HUES48 (cell line): ENCODE data around the gene MYO3B.

Experiments used
- H3K27ac ChIP-seq: one replicate; pipeline ENCODE4 v1.7.0; 2013; ENCODE audit warnings: low read depth, low read length, inconsistent platforms
- H3K27me3 ChIP-seq: 2 replicates; pipeline ENCODE4 v1.6.1; 2013; ENCODE audit warnings: mild to moderate bottlenecking, low read length; ENCODE audit not compliant: control insufficient read depth, insufficient read depth
- H3K36me3 ChIP-seq: 2 replicates; pipeline ENCODE4 v1.6.1; 2013; ENCODE audit warnings: low read length; ENCODE audit not compliant: control insufficient read depth, insufficient read depth
- H3K4me1 ChIP-seq: 2 replicates; pipeline ENCODE4 v1.6.1; 2013; ENCODE audit warnings: mild to moderate bottlenecking, low read length; ENCODE audit not compliant: control insufficient read depth, insufficient read depth
- H3K4me3 ChIP-seq: 2 replicates; pipeline ENCODE4 v1.5.1; 2013; ENCODE audit warnings: mild to moderate bottlenecking, low read depth, low read length
- H3K9ac ChIP-seq: 2 replicates; pipeline ENCODE4 v1.6.1; 2013; ENCODE audit warnings: mild to moderate bottlenecking, low read depth, low read length, moderate library complexity
- H3K9me3 ChIP-seq: 2 replicates; pipeline ENCODE4 v1.6.1; 2013; ENCODE audit warnings: low read length; ENCODE audit not compliant: control insufficient read depth, insufficient read depth

MYO3B gene

DNA sequence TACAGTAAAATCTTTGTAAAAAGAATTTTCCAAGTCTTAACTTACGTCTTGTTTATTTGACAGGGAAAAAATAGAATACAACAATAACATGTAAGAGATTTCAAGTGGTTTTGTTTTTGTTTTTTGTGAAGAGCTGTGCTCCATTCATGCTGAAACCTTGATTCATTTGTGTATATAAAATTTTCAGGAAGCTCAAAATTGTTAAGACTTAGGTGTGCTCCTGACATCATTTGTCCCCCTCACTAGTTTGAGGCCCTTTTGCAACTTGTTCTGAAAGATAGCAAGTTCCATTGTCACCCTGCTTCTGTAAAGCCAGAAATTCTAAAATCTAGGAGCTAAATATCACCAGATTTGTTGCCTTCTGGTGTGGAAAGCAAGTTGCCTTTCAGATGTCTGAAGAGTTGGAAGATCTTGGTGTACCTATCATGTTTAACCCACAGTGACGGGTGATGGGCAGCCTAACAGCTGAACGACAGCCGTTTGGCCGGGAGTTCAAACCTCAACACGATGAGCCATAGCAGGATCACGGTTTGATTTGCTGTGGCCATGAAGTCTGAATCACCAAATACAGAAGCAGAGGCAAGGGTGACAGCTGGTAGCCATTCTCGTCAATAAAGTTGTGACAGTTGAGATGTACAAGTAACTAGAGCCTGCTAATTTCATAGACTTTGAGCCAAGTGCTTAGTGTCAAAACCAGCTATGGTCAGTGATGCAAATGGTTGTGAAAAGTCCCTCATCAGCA lies 331.7 kb downstream of the MYO3B start:
- Histone ChIP-seq H3K27ac (no peak overlapping the region), H3K4me1 (peaks cover 18% of the 10 kb centered on the region), H3K27me3 (no peaks in the 10 kb centered on the region)

DNA sequence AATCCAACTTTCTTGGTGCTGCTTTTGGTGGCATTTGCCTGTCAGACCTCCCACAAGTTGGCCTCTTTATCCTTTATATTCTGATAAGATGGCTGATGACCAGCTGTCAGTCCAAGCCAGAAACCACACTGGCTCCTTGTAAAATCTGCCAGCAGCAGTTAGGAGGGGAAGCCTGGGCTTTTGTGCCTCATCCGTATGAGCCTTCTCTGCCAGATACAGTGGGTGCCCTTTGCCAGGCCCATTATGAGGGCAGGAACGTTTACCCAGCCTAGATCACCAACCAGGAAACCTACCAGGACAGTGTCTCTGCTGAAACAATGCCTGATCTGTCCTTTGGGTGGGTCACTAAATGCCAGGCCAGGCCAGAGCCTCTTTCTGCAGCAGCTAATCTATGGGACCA lies 334.3 kb downstream of the MYO3B start:
- Histone ChIP-seq H3K9me3 (no peaks in the 10 kb centered on the region), H3K27me3 (no peaks in the 10 kb centered on the region), H3K9ac (no peak overlapping the region), H3K4me3 (no peak overlapping the region), H3K36me3 (no peaks in the 10 kb centered on the region), H3K27ac (no peak overlapping the region), H3K4me1 (no peaks in the 10 kb centered on the region)

More for the DNA sequence above, 331.7 kb downstream of the MYO3B start:
- no peaks in the 10 kb centered on the region for H3K36me3 ChIP-seq
- H3K9ac ChIP-seq: no peak overlapping the region
- no peaks in the 10 kb centered on the region for H3K9me3 ChIP-seq
- no peak overlapping the region for H3K4me3 ChIP-seq

DNA sequence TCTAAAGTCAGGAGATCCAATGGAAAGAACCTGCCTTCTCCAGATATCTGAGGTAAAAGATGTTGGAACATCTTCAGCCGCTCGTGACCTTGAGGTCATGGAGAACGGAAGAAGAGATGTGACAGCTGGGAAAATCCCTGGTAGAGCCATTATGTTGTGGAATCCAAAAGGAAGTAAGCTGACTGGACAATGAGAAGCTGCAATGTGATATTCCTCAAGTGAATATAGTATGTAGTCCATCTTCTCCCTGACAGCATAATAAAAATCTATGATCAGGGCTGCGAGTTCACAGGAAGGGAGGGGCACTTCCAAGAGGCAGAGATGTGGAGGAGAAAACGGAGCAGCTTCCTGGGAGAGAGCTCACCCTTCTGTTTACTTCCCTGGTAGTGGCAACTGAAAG lies 336.2 kb downstream of the MYO3B start:
- Histone ChIP-seq H3K27me3 (no peaks in the 10 kb centered on the region), H3K36me3 (no peaks in the 10 kb centered on the region), H3K4me3 (no peak overlapping the region), H3K9me3 (no peaks in the 10 kb centered on the region), H3K4me1 (no peaks in the 10 kb centered on the region), H3K27ac (no peak overlapping the region), H3K9ac (no peak overlapping the region)

DNA sequence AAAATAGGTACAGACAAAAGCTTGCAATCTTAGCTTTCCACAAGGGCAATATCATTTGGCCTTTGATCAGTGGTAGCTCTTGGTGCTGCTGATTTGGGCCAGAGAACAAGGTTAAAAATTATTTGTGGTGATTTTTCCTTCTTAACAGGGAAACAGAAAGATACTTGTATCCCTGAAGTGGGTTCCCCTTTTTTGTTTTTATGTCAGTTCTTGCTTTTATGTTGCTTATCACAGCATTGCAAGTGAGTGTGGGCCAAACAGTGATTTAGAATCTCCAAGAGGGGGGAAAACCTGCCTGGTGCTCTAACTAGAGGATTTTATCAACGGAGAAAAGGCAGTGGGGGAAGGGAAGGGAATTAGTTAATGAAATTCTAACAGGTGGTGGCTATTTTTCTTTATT lies 339.6 kb downstream of the MYO3B start:
- no peak overlapping the region for H3K9ac ChIP-seq
- no peaks in the 10 kb centered on the region for H3K27me3 ChIP-seq
- no peaks in the 10 kb centered on the region for H3K36me3 ChIP-seq
- H3K4me1 ChIP-seq: no peaks in the 10 kb centered on the region
- no peak overlapping the region for H3K27ac ChIP-seq
- H3K4me3 ChIP-seq: no peak overlapping the region
- H3K9me3 ChIP-seq: no peaks in the 10 kb centered on the region

DNA sequence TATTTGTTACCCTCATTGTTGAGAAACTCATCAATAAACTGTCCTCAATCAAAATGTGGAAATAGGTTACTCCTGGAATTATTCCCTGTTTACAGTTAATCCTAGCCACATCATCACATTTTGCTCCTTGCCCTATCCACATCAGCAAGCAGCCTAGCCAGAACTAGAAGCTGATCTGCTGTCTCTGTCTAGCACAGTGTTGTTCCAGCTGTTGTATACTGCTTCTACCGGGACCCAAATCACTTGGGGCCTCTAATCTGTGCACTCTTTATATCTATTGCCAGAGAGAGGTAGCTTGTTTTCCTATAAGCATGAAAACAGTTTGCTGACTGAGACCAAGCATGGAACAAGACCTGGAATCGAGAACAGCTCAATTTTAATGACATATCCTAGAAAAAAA lies 341.0 kb downstream of the MYO3B start:
- Histone ChIP-seq H3K27me3 (no peaks in the 10 kb centered on the region), H3K4me3 (no peak overlapping the region), H3K9me3 (no peaks in the 10 kb centered on the region), H3K27ac (no peak overlapping the region), H3K36me3 (no peaks in the 10 kb centered on the region), H3K4me1 (no peaks in the 10 kb centered on the region), H3K9ac (no peak overlapping the region)

DNA sequence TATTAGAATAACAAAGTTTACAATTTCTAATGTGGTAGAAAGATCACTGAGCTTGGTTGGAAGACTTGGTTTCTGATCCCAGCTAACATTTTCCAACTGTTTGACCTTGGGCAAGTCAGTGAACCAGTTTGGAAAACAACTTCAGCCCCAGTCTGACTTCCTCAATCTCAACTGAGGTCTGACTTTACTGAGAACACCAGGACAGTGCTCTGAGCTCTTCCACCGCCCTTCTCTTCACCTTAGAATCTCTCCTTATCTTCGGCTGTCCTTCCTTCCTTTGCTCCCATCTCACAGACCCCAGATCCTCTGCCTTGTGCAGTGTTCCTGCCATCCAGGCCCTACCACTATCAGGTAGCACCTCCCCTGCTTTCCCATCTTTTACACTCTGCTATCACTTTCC lies 343.4 kb downstream of the MYO3B start:
- Histone ChIP-seq H3K27me3 (no peaks in the 10 kb centered on the region; the same call in 1 of the 2 replicates), H3K4me3 (no peak overlapping the region), H3K9ac (no peak overlapping the region), H3K27ac (no peak overlapping the region), H3K4me1 (peaks cover 13% of the 10 kb centered on the region), H3K9me3 (no peaks in the 10 kb centered on the region), H3K36me3 (no peaks in the 10 kb centered on the region)

DNA sequence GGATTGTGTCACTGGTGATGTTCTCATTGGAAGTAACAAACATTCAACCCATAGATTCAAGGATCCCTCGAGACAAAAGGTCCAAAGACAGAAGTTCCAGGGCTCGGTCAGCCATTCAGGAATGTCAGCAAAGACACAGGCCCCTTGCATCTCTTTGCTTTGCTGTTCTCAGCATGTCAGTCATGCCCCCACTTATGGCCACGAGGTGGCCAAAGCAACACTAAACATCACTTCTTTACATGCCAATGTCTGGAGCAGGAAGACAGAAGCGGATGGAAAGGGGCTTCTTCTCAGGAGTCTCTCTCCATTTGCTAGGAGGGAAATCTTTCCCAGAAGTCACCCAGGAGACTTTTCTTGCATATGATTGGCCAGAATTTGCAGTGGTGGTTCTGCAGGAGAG lies 345.6 kb downstream of the MYO3B start:
- Histone ChIP-seq H3K9ac (no peak overlapping the region), H3K9me3 (no peaks in the 10 kb centered on the region), H3K27me3 (no peaks in the 10 kb centered on the region; the same call in 1 of the 2 replicates), H3K4me1 (peaks cover 13% of the 10 kb centered on the region), H3K27ac (no peak overlapping the region), H3K36me3 (no peaks in the 10 kb centered on the region), H3K4me3 (no peak overlapping the region)

DNA sequence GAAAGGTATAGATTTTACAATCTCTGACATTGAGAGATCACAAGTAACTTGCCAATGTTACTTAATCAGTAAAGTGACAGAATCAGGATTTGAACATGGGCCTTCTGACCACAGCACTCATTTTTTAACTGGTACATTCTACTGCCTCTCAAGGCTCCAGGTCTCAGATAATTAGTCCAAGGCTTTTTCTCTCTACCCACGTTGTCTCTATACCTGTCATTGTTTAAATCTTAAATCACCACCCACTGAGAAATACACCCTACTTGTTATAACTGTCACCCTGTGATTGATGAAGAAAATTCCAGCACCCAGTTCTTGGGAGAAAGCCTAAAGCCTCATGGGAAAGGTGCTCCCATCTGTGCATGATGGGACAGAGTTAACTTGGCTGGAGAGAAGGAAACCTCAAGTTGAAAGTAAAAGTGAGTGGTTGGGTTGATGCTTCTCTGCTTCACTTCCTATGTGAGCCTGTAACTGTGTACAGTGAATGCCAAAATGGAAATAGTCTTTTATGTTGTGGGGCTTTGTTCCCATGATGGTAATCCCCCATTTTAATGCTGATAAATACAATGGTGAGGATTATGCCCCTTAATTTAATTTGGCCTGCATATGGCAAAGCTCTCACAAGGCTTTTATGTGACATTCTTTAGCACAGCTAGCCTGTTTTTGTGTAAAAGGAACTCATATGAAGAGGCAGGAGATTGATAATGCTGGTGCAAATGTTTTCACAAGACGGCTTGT lies 347.1 kb downstream of the MYO3B start:
- Histone ChIP-seq H3K27ac (peak overlapping the region; percentile 80), H3K27me3 (no peaks in the 10 kb centered on the region; the same call in 1 of the 2 replicates), H3K9me3 (no peaks in the 10 kb centered on the region), H3K4me1 (peaks cover 15% of the 10 kb centered on the region), H3K36me3 (no peaks in the 10 kb centered on the region), H3K4me3 (no peak overlapping the region), H3K9ac (no peak overlapping the region)

DNA sequence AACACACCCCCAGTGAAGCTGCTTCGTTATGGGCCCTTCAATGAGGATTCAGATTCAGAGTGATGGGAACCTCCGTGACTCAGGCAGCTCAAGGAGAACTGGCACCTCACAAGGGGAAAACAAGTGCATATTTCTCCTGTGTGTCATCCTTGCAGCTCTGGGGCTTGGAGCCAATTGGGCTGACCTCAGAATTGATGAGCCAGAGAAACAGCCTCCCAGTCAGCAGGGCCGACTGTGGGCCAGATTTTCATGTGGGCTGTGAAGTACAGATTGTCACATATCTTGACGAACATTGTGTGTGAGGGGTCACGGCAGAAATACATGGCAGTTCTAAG lies 347.6 kb downstream of the MYO3B start:
- Histone ChIP-seq H3K4me1 (peaks cover 21% of the 10 kb centered on the region), H3K27me3 (no peaks in the 10 kb centered on the region; the same call in 1 of the 2 replicates), H3K9me3 (no peaks in the 10 kb centered on the region), H3K27ac (peak overlapping the region; percentile 80), H3K4me3 (no peak overlapping the region), H3K9ac (no peak overlapping the region), H3K36me3 (no peaks in the 10 kb centered on the region)

DNA sequence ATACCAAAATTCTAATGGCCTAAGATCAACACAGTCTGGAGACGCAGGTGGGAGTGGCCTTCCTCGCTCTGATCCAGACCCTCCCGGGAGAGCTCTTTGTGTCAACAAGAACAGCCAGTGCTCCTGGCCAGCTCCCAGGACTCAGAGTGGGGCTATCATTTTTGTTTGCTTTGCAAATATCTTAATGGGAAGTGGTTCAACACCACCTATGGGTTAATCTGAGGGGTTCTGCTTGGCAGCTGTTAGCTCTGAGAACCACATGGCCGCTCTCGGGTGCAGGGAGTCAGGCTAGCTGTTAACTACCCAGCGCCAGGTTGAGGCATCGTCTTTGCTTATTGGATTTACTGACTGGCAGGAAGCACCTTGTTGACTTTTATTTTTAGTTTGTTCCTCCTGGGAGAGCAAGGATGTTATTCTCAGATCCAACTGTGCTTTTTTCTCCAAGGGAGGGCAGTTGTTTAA lies 352.4 kb downstream of the MYO3B start:
- no peak overlapping the region for H3K4me3 ChIP-seq
- no peak overlapping the region for H3K9ac ChIP-seq
- H3K9me3 ChIP-seq: no peaks in the 10 kb centered on the region
- no peaks in the 10 kb centered on the region for H3K36me3 ChIP-seq
- peak overlapping the region; percentile 36 for H3K27ac ChIP-seq
- peaks cover 18% of the 10 kb centered on the region for H3K4me1 ChIP-seq
- no peaks in the 10 kb centered on the region; the same call in 1 of the 2 replicates for H3K27me3 ChIP-seq

DNA sequence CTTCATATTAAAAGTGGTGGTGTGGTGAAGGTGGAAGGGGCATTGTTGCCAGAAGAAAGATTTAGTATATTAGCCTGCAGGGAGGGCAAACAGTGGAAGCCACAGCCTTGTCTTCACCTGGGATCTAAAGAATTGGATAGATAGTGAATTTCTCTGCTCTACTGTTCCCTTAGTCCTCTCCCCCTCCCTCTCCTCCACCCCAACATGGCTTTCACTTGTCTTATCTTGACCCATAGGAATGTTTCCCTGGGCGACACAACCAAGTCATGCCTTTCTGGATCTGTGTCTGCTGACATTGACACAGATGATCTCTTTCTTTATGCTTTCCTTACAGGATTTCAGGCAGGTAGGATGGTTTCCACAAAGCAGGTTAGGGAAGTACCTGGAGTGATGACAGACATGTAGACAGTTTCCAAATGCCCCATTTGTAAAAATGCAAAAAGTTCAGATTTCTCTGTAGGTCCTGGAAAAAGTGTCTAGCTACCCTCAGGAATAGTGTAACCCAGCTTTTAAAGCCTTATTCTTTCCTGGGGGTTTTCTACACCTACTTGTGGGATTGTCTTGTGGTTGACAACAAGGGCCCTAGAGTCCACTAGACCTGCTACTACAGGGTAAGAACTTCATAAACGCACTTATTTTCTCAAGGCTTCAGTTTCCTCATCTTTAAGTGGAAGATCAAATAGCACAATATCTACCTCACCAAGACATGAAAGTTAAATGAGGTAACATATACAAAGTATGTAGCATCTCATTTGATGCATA lies 353.0 kb downstream of the MYO3B start:
- peak overlapping the region; percentile 36 for H3K27ac ChIP-seq
- H3K36me3 ChIP-seq: no peaks in the 10 kb centered on the region
- no peak overlapping the region for H3K9ac ChIP-seq
- no peaks in the 10 kb centered on the region for H3K9me3 ChIP-seq
- peaks cover 11% of the 10 kb centered on the region for H3K4me1 ChIP-seq
- H3K27me3 ChIP-seq: no peaks in the 10 kb centered on the region; the same call in 1 of the 2 replicates
- no peak overlapping the region for H3K4me3 ChIP-seq
